Kidney glomerular epithelial cell (primary cell): ENCODE measurements around the gene CHMP6.
A peak's percentile ranks its signal among the peaks of the same experiment; 100 is the strongest.

Experiments
- DNase-seq: peaks from one replicate; lab custom pipeline; 2025; lab: John Stamatoyannopoulos, UW

Gene CHMP6

DNA sequence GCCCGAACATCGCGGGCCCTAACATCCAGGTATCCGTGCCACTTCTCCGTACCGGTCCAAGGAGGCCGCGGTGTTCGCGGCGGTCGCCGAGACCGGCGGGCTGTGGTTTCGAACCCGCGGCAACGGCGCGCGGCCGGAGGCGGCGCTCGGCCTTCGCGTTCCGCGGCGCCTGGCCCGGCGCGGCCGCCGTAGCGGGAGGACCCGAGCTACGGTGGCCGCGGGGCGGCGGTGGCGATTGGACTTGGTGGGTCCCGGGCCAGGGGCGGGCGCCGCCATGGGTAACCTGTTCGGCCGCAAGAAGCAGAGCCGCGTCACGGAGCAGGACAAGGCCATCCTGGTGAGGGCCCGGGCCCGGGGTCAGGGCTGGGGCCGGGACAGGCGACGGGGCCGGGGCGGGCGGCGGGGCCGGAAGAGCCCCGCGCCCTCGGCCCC lies at the start of gene CHMP6:
Gene CHMP6, plus strand, starts transcription at position 197 of the 432 bp plus-strand sequence. Its CDS starts 78 bp downstream, at position 275.
- peak; percentile 50 for DNase-seq

DNA sequence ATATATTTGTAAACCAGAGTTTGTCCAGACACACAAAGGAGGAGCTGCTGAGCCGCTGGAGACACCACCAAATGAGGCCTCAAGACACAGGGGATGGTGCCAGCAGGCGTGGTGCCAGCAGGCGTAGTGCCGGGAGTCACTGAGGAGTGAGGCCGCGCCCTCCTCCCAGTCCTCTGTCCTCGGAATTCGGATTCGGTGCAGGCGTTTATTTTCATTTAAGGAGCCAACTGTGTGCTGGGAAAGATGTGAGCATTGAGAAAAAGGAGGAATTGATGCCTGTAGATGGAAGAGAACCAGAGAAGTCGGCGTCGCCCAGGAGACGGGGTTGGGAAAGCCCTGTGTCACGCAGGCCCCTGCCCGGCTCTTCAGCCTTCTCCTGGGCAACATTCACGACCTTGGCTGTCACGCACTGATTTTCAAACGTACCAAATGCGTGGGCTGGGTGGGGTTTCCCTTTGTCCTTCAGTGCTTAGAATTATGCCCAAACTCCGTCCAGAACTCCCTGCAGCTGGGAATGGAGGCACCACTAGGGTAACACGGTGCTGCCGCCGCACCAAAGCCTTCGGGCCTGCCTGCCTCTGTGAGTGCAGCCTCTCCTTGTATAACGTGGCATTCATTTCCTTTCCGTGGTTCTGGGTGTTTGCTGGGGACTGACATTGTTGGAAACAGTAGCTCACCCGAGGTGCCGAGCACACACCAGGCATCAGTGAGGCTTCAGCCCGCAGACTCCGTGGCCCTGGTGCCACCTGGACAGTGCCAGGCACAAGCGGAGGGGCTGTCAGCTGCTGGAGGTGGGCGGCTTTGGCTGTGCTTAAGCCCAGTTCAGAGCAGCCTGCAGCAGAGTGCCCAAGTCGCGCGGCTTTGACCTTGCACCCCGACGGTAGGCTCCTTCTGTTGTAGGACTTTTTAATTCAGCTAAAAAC lies 49.0 kb upstream of the CHMP6 start:
- no peak for DNase-seq

DNA sequence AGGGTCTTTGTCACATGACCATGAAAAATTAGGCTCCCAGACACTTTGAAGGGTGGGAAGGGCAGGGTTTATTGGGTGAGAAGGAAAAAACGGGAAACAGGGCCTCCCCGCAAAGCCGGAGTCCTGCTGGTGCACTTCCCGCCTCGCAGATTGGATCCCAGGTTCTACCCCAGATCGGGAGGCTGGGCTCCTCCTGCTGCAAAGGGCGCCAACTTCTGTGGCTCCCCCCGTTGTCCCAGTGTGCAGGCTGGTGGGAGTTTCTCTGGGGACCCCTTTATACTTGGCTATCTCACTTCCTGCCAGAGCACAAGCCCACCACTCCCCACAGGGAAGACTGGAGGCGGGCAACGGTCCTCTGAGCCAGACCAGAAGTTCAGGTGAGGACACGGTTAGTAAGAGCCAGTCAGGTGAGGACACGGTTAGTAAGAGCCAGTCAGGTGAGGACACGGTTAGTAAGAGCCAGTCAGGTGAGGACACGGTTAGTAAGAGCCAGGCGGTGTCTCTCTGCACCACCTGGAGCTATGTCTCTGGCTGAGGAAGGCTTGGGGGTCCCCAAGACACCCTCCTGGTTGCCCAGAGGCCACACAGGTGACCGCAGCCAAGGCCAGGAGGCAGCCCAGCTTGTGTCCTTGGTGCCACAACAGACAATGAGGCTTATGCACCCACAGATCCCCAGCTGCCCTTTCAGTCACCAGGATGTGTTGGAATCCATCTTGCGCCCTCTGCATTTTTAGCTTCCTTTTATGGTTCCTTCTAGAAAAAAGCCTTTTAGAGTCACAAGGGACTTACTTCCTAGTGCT lies 48.1 kb upstream of the CHMP6 start:
- no peak for DNase-seq

DNA sequence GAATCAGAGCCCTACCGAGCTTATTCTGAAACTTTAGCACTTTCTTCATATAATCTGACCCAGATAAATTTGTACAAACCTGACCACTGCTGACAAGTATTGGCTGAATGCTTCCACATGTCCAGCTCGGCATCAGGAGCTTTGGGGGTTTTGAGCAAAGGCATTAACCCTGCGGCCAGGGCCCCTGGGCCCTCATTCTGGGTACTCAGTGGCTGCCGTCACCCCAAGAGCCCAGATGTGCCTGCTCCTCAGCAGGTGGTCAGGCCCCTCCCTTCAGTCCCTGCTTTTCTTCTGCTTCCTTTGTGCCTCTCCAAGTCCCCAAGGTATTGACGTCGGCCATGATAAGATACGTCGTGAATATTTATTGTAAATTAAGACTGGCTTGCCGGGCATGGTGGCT lies 47.3 kb upstream of the CHMP6 start:
- no peak for DNase-seq

DNA sequence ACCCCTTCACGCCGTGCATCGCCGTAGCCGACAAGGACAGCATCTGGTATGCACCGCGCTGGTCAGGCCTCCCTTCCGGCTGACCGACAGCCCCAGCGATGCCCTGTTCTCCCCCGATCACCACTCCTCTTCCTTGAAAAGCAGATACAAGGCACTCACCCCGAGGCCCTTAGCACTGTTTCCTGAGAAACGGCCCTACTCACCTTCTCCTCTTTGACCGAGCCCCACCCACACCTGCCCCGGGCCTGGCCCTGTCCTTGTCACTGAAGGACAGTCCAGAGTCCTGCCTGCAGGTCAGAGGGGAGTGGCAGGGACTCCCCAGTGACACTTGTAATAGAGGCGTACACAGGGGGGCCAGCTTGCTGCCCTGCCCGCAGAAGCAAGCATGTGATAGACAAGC lies 45.9 kb upstream of the CHMP6 start:
- DNase-seq = no peak

DNA sequence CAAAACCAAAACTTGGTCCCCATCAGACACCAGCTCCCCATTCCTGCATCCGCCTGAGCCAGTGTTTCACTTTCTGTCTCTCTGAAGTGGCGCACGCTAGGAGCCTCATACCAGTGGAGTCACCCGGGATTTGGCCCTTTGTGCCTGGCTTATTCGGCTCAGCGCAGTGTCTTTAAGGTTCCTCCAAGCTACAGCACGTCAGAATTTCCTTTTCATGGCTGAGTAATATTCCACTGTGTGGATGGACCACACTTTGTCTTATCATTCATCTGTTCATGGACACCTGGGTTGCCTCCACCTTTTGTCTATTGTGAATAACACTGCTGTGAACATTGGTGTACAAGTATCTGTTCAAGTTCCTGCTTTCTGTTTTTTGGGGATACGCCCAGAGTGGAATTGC lies 45.2 kb upstream of the CHMP6 start:
- no peak for DNase-seq

DNA sequence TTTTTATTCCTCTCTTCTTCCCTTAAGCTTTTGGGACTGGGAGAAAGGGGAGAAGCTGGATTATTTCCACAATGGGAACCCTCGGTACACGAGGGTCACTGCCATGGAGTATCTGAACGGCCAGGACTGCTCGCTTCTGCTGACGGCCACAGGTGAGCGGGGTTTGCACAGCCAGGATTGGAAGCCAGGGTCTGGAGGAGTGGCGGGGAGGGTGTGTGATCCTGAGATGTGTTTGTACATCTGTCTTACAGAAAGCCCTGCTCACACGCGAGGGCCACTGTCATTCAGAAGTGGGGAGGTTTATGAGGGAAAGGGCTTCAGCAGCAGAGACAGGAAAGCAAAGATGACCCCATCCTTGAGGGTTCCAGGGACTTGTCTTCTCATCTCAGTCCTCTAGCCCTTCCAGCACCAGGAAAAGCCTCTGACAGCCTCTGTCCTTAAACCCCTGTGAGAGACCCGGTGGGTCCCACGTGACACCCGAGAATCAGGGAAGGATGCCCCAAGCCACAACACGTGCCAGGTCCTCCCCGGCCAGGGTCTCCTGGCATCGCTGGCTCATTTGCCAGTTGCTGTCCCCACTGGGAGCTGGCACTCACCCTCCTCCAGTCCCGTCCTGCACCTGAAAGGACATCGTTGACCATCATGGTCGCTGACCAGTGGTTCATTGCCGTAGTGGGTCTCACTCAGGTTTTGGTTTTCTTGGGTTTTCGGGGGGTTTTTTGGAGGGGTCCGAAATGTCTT lies 44.3 kb upstream of the CHMP6 start:
- DNase-seq = no peak

DNA sequence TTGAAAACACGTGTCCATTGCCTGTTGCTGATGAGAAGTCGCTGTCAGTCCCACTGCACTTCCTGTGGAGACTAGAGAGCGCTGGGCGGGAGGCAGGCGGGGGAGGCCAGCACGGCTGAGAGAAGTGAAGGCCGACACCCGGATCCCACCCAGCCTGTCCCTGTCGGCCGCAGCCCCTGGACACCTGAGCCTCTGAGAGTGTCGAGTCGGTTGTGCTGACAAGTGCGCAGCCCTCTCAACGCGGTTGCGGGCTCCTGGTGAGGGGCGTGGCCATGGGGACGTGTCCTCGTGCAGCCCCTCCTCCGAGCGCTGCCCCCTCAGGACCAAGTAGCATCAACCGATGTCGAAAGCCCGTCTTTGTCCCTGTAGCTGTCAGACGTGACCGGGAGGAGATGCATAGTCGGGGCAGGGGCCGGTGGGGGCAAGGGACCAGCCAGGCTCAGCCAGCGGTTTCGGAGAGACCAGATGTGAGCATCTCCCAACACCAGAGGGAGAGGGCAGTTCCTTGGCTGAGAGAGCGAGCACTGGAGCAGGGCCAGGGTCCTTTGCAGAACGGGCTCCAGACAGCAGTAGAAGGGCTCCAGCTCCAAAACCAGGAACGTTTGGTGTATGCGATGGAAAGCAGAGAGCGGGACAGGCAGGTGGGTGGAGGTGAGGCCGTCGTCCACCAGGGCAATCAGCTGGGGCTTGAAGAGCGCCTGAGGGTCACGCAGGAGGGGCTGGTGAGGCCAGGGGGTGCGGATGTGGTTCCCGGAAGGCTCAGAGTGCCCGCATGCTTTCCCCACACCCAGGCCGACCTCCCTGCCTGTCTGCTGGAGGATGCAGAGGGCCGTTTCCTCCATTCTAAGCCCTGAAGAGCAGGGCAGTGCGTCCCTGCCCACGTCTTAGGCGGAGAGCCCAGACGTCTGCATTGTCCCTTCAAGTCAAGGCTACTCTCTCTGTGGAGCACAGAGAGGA lies 43.3 kb upstream of the CHMP6 start:
- DNase-seq = no peak

DNA sequence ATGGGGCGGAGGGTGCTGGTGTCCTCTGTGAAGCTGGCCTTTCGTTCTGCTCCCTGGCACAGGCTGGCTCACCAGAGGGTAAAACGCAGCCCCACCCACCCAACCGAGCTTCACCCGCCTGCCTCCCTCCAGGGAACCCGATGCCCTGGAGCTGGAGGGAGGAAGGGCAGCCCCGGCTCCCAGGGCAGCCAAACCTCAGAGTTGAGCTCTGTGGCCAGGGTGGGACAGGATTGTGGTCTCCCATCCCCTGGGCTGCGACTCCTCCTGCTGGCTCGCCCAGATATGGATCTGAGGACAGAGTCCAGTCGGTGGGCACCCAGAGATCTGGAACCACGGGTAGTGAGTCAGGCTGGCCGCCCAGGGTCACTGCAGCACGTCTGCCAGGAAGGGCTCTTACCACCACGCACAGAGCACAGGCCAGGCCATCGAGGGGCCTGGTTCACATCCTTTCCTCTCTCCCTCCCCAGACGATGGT lies 42.6 kb upstream of the CHMP6 start:
- no peak for DNase-seq

DNA sequence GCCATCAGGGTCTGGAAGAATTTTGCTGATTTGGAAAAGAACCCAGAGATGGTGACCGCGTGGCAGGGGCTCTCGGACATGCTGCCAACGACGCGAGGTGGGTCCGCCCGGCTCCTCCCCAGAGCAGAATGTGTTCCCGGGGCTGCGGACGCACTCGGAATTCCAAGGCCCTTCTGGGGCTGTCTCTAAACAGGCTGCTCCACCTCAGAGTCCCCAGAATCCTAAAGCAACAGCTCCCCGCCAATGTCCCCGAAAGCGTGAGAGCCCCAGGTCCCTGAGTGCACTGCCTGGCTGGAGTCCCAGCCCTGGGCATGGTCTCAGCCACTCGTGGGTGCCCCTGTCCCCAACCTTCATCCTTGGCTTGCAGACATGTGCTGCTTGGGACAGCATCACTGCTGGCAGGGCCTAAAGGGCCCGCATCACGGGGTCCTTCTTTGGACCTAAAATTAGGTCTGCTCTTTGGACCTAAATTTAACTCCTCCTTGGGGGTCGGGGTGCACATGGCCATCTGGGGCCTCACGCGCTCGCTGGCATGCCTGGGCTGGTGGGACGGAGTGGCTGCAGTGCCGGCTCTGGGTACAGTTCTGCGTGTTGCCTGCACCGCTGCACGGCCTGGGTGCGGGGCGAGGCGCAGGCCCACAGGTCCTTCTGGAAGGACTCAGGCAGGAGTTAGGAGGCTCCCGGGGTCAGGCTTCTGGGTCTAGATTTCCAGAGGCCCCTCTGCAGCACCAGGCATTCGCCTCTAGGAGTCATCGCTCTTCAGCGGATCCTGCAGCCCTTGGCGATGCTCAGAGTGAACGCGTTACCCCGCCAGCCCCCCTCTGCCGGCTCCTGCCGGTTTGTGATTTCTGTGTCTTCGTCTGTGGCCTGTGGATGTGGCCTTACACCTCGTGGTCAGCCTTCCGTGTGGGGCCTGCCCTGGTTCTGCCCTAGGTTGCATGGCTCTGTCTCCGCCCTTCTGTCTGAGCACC lies 41.9 kb upstream of the CHMP6 start:
- DNase-seq = no peak

DNA sequence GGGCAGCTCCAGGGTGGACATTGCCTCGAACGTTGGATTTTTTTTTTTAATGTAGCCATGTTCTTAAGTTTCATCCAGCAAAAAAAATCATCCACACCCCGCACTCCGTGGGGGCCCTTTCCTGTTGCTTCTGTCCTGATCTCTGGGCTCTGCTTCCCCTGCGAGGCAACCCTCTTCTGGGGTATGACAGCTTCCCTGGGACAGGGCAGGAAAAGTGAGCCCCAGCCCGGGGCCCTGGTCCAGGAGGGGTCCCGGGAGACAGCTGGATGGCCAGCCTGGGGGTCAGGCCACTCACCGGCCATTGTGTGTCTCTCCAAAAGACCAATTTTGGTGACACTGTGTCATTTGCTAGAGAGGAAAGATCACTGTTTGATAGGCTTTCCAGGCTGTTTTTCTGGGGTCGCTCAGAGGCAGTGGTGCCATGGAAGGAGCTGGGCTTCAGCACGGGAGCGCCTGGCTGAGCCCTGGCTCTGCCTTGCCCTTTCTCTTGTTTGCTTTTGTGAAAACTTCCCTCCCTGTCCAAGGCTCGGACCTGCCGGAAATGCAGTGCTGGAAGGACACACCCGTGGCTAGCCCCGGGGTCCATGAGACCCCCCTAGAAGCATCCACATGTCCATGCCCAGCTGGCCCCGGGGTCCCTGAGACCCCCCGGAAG lies 41.0 kb upstream of the CHMP6 start:
- no peak for DNase-seq

DNA sequence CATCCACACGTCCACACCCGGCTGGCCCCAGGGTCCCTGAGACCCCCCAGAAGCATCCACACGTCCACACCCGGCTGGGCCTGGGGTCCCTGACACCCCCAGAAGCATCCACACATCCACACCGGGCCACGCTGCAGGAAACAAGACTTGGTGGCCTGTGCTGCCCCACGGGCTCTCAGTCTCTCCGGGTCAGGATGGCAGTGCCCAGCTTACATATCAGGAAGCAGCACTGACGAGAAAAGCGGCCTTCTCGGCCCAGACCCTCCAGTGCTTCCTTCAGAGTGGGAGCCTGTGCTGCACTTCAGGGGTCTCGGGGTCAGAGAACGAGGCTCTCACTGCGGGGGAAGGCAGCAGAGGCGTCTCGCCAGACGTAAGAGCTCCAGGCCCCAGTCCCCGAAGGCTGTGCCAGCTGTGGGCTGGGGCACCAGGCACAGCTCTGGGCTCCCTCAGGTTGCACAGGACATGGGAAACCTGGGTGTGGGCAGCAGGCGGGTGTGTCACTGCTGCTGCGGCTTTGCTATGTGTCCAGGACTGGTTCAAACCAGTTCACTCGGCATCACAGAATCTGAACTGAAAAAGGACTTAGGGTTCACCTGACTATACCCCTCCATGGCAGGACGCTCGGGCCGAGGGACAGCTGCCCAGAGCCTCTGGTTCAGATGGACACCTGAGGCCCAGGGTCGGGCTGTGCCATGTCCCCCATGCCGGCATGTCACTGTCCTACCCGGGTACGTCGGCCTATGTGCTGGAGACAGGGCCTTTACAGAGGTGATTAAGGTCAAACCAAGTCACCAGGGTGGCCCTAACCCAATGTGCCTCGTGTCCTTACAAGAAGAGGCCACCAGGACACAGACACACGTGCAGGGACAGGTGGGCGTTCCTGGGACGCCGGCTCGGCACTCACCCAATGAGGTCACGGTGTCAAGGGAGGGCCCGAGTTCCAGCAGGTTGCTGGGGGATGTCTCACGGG lies 40.2 kb upstream of the CHMP6 start:
- no peak for DNase-seq

DNA sequence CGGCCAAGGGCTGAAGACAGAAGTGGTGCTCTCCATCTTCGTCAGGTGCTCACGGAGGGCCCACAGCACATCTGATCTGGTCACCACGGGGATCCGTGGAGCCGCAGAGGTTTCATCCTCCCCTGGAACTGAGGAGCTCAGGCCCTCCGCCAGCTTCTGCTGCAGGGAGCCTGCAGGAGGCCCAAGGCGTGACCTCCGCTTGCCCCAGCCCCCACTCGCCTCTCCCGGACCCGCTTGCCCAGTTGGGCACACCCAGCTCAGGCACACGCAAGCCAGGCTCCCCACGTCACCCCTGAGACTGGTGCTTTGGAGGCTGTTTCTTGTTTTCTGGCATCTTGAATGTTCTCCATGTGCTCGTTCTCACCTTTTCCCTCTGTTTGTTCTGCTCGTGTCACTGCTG lies 39.4 kb upstream of the CHMP6 start:
- no peak for DNase-seq

DNA sequence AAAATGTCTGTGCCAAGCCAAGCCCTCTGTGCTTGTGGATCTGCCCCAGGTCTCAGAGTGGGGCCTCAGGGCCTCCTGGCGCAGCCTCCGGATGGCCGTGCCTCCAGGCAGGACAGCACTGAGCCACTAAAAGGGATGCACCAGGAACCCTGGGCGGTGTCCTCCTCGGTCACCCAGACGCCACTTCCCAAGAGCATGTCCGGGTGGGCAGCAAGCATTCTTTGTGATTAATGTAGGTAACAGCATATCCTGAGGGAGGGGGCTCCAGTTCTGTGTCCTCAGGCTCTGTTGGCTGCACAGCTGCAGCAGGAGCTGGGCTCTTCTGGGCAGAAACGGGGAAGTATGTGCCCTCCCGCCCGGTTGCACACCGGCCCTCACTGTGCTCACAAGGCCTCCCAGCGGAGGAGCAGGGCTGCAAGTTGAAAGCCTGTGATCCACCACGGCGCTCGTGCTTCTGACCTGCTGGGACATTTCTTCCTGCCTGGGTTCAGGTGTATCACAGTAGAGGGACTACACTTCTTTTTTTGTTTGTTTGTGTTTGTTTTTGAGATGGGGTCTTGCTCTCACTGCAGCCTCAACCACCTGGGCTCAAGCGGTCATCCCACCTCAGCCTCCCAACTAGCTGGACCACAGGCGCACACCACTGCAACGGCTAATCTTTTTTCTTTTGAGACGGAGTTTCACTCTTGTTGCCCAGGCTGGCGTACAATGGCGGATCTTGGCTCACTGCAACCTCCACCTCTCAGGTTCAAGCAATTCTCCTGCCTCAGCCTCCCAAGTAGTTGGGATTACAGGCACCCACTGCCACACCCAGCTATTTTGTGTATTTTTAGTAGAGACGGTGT lies 37.9 kb upstream of the CHMP6 start:
- DNase-seq = no peak

DNA sequence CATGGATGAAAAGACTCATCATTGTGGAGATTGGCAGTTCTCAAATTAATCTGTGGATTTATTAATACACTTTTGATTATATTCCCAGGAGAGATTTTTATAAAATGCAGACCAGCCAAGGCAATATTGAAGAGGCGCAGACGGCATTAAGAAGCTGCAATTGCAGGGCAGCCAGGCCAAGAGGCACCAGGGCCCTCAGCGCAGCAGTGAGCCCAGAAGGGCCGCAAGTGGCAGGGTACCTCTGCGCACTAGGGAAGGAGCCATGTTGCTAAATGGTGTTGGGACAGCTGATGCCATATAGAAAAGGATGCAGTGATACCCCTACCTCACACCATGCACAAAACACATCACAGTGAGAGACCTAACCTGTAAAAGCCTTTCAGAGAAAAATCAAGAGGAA lies 36.6 kb upstream of the CHMP6 start:
- no peak for DNase-seq

DNA sequence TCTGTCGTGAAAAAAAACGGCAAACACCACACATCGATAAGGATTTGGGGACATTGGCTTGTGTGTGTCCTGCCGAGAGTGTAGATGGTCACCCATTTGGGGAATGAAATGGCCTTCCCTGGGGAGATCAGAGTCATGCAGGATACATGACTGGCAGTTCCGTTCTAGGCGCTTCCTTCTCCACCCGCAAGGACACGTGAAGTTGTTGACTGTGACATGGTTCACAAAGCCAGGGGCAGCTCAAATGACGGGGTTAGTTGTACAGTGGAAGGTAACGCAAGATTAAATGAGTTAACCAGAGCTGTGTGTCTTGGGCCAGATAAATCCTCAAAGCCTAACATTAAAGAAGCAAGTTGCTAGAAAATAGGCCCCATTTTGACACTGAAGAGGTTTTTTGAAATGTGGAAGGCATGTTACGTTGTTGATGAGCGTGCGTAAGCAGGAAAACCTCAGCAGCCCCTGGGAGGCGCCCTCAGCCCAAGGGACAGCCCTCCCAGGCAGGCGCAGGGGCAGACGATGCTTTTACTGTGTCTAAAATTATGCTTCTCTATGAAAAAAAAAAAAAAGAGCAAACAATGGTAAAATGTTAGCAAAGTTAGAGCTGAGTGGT lies 35.9 kb upstream of the CHMP6 start:
- DNase-seq = no peak
